ENCODE measurements around the gene MYL7. TPM values are rescaled to one million over a fixed set of nuclear protein-coding genes. Genes with fewer than 3 reads are reported as not detected.
"Not testable (repeated sequence)": the region's sequence is repeated elsewhere in the genome, so short reads cannot be mapped to it uniquely, and the experiment has no call there.

The MYL7 gene
- total RNA-seq, 1 experiment from 2014 or later, result not detected

- peak; percentile 64 for DNase-seq (ENCODE audit: low read depth)
Measured at GRCh38 chr7:44131173-44132029, 9.7 kb downstream of the MYL7 start.

DNA sequence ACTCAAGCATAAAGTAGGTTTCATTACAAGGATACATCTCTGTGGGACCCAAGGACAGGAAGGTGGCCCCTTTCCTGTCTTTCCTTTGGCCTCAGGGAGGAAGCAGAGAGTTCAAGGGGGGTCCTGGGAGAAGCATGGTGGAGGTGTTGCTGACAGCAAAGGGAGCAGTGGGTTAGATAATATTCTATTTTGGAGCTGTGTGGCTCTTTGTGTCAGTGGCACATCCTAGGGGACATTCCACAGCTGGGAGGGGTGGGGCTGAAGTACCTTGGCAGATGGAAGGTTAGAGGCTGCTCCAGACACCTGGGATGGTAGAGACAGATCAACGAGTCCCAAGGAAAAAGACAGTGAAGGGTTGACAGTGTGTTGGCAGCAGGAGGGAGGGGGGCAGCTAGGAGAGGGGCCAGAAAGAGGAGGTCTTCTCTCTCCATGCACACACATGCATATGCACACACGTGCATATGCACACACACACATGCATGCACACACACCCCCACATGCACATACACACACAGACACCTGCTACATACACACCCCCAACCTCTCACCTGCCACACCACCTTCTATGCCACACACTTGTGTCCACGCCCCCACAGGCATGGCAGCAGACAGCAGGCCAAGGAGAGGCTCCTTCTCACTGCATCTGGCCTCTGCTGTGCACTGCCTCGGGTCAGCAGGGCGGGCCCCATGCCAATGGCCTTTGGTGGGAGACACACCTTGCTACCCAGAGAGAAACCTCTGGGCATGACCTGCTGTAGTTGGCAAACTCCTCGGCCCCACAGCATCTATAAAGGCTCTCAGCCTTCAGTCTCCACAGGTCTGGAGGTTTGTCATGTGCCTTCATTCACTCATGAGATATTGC, 12.2 kb downstream of the MYL7 start:
- no peak for DNase-seq (ENCODE audit: low read depth)

- DNase-seq (ENCODE audit: low read depth), result no peak
Measured at GRCh38 chr7:44127161-44127560, 14.0 kb downstream of the MYL7 start.

- not testable (repeated sequence) for DNase-seq (ENCODE audit: low read depth)
Measured at GRCh38 chr7:44126574-44126973, 14.6 kb downstream of the MYL7 start.

- DNase-seq (ENCODE audit: low read depth), result no peak
Measured at GRCh38 chr7:44124822-44125202, 16.3 kb downstream of the MYL7 start.

DNA sequence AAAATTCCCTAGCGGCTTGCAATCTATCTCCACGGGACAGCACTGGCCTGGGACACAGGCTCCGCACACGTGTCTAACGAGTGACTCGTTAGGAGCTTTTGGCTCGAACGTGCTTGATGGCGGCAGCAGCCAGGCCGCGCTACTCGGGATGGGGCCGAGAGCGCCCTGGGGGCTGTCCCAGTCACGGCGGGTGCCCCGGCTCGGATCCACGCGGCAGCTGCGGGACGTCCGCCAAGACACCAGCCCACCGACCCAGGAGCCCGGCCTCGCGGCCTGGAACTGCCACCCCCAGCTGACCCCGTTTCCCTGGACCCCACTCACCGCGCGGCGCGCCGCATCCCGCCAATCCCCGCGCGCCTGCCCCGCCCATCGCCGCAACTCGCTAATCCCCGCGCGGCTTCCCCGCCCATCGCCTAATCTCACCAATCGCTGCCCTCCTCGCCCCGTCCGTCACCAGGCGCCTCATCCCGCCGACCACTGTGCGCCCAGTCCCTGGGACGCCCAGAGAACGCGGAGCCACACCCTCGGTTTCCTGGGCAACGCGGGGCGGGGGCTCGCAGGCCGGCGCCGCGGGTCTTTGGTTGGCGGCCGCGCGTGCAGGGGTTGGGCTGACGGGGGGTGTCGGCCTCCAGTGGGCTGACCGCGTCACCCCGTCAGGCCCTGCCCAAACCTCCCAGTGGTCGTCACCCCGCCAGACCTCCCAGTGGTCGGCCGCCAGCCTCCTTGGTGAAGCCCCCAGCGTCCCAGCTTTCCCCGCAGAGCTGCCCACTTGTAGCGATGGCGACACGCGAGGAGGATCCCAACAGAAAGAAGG, 17.7 kb downstream of the MYL7 start, which contains the start of gene POLD2:
POLD2 (minus strand) TSS at position 359 of the 814 bp plus-strand sequence. CDS start 1,495 bp downstream, outside the sequence.
- peak; percentile 100 for DNase-seq (ENCODE audit: low read depth)

DNA sequence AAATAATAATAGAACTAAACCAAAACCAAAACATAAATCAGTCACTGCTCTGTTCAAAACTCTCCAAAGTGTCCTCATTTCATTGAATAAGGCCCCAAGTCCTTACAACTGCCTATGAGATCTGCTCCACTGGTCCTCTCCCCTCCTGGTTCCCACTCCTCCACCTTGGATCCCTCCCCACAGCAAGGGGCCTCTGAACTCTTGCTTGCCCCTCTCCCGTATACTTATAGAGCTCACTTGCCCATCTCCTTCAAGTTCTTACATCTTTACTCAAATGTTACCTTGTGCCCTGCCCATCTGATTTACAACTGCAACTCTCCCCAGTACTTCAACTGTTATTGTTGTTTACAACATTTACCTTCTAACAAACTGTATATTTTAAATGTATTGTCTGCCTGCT, 18.6 kb downstream of the MYL7 start:
- DNase-seq (ENCODE audit: low read depth), result no peak

GRCh38 chr7:44121761-44122420, 19.2 kb downstream of the MYL7 start:
- DNase-seq (ENCODE audit: low read depth), result no peak

GRCh38 chr7:44120395-44120794, 20.7 kb downstream of the MYL7 start:
- no peak for DNase-seq (ENCODE audit: low read depth)

DNA sequence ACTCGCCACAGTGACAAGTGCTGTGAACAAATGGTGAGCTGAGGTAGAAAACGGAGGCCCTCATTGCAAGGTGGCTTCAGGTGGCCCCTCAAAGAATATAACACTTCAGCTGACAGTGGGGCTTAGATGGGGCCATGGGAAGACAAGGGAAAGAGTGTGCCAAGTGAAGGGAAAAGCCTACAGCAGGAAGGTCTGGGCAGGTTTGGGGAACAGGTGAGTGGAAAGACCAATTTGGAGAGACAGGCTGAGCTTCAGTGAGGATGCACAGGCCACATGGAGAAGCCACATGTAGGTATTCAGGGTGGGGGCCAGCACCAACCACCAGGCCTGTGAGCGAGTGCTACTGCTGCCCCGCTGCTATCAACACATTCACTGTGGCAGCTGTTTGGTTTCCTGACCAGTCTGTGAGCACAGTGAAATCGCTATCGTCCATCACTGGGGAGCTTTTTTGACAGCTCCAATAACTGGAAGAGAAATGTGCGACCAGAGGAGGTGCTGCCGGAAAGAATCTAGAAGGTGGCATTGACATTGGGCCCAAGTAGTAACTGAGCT, 21.2 kb downstream of the MYL7 start:
- no peak for DNase-seq (ENCODE audit: low read depth)

DNA sequence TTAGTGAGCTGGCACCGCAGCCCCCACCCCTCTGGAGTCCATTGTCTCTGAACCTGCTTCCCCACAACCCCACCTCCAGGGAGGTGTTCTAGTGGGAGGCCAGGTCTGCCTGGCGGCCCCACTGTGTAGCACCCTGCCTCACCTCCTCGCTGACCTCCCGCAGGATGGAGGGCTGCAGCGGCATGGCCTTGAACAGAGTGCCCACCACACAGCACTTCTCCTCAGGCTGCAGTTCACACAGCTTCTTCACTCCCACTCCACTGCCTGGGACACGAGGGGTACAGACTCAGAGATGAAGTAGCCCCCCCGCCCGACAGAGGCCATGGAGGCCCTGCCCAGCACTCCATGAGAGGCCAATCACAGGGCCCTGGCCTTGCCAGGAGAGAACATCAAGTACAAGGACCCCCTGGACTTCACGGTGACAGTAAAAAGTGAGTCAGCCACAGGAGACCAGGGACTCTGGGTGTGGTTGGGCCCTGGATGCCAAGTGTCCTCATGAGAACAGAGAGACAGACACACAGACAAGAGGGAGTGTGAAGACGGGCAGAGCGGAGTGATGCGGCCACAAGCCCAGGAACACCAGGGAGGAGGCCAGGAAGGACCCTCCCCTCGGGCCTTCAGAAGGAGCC, 23.2 kb downstream of the MYL7 start:
- DNase-seq (ENCODE audit: low read depth), result no peak

GRCh38 chr7:44116789-44117666, 24.1 kb downstream of the MYL7 start:
- no peak for DNase-seq (ENCODE audit: low read depth)

DNA sequence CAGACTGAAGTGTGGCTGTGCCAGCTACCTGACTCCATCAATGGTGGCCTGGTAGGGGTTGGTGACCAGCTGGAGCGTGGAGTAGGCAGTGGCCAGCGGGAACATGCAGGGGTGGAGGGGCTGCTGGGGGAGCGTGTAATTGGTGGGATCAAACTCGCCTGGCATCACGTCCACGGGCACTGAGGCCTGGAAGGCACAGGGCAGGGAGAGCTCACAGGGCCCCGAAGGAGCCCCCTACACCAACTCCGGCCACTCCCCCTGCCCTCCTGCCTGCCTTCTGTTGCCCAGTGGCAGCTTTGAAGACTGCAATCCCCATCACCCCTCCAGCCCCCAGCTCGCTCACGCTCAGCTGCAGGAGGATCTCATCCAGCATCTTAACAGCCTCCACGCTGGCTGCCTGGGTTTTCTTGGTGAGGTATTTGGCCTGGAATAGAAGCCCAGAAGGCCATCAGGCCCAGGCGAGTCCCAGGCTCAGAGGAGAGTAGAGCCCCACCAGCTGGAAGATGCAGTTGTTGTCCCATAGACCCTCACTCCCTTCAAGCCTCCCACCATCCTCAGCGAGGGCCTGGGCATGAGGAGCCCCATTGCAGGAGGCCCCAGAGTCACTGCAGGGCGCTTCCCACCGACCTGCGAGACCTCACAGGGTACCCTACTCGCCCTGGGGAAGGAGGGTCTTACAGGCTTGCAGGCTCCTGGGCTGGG, 24.9 kb downstream of the MYL7 start:
- DNase-seq (ENCODE audit: low read depth), result no peak

DNA sequence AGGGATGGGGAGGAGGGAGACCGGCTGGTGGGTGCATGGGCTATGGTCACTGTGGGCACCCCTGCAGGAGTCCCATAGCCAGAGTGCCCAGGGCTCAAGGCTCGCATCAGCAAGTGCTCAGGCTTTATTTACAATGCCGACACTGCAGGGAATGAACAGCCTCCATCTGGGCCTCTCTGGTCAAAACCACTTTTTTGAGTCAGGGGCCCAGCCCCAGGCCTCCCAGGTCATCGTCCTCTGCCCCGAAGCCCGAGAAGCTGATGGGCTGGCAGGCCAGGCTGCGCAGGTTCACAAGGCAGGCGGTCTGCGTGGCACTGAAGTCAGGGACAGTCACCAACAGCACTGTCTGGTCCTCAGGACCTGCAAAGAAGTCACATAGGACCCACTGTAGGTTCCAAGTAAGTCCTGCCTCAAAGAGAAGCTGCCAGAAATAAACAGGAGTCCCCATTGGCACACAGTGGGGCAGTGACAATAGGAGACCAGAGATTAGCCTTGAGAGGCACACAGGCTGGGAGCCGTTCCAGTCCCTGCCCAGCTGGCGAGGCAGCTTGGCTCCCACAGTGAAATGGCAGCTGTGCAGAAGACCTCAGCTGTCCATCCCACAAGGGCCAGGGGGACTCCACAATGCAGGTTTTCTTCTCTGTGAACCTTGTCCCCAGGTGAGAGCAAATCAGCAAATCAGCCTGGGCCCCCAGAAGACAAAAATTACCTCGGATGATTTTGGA, 26.4 kb downstream of the MYL7 start:
- DNase-seq (ENCODE audit: low read depth), result no peak

DNA sequence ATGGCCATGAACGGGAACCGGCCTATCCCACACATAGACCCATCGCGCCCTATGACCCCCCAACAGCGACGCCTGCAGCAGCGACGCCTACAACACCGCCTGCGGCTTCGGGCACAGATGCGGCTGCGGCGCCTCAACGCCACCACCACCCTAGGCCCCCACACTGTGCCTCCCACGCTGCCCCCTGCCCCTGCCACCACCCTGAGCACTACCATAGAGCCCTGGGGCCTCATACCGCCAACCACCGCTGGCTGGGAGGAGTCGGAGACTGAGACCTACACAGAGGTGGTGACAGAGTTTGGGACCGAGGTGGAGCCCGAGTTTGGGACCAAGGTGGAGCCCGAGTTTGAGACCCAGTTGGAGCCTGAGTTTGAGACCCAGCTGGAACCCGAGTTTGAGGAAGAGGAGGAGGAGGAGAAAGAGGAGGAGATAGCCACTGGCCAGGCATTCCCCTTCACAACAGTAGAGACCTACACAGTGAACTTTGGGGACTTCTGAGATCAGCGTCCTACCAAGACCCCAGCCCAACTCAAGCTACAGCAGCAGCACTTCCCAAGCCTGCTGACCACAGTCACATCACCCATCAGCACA, 27.3 kb downstream of the MYL7 start:
- DNase-seq (ENCODE audit: low read depth), result no peak

GRCh38 chr7:44112997-44113763, 28.0 kb downstream of the MYL7 start:
- no peak for DNase-seq (ENCODE audit: low read depth)
